ENCODE data around the gene PLCH1.

The PLCH1 gene

GRCh38 chr3:155742349-155742965 is 2.4 kb downstream of the PLCH1 start:
- no peak overlapping the region for H3K4me2 ChIP-seq (ENCODE audit: insufficient read depth, low read length)
- TF ChIP-seq, protein P1, sequence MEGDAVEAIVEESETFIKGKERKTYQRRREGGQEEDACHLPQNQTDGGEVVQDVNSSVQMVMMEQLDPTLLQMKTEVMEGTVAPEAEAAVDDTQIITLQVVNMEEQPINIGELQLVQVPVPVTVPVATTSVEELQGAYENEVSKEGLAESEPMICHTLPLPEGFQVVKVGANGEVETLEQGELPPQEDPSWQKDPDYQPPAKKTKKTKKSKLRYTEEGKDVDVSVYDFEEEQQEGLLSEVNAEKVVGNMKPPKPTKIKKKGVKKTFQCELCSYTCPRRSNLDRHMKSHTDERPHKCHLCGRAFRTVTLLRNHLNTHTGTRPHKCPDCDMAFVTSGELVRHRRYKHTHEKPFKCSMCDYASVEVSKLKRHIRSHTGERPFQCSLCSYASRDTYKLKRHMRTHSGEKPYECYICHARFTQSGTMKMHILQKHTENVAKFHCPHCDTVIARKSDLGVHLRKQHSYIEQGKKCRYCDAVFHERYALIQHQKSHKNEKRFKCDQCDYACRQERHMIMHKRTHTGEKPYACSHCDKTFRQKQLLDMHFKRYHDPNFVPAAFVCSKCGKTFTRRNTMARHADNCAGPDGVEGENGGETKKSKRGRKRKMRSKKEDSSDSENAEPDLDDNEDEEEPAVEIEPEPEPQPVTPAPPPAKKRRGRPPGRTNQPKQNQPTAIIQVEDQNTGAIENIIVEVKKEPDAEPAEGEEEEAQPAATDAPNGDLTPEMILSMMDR (IDR thresholded peaks at IDR 0.05; ENCODE audit: borderline replicate concordance, extremely low read depth, low read length, poor library complexity, severe bottlenecking): no peak
- TF ChIP-seq EZH2 (IDR thresholded peaks at IDR 0.05; ENCODE audit: borderline replicate concordance, low read depth, low read length, severe bottlenecking): no peak
- DNase-seq (no peak), ATAC-seq (ENCODE audit: insufficient read depth, low read depth) (no peak)
- no peaks in the 10 kb centered on the region for H3K36me3 ChIP-seq (ENCODE audit: insufficient read depth, low read length)
- H3K9me3 ChIP-seq (ENCODE audit: insufficient read depth, low read length, severe bottlenecking): no peaks in the 10 kb centered on the region
- no peak overlapping the region for H3K4me3 ChIP-seq (ENCODE audit: low read depth in 1 of 2, low read length in 2 of 2)
- peaks cover 18% of the 10 kb centered on the region for H3K4me1 ChIP-seq (ENCODE audit: insufficient read depth, low read length)
- peaks cover 27% of the 10 kb centered on the region for H3K27me3 ChIP-seq (ENCODE audit: insufficient read depth, low read length, poor library complexity)
- no peak overlapping the region for H3K27ac ChIP-seq (ENCODE audit: low read length)
- no peak overlapping the region for H3K9ac ChIP-seq (ENCODE audit: low read depth, low read length)
- no peak overlapping the region for H2AFZ ChIP-seq (ENCODE audit: low read depth, low read length)
- H4K20me1 ChIP-seq (ENCODE audit: insufficient read depth, low read length): no peaks in the 10 kb centered on the region
- H3K79me2 ChIP-seq (ENCODE audit: insufficient read depth, low read length): no peaks in the 10 kb centered on the region

GRCh38 chr3:155741603-155742002 is 3.3 kb downstream of the PLCH1 start:
- ATAC-seq (ENCODE audit: insufficient read depth, low read depth) (no peak), DNase-seq (no peak)
- H3K36me3 ChIP-seq (ENCODE audit: insufficient read depth, low read length): no peaks in the 10 kb centered on the region
- no peak overlapping the region for H3K4me2 ChIP-seq (ENCODE audit: insufficient read depth, low read length)
- H3K4me3 ChIP-seq (ENCODE audit: low read depth in 1 of 2, low read length in 2 of 2): no peak overlapping the region
- H3K9ac ChIP-seq (ENCODE audit: low read depth, low read length): no peak overlapping the region
- TF ChIP-seq, protein P1 (IDR thresholded peaks at IDR 0.05; ENCODE audit: borderline replicate concordance, extremely low read depth, low read length, poor library complexity, severe bottlenecking): no peak
- TF ChIP-seq EZH2 (IDR thresholded peaks at IDR 0.05; ENCODE audit: borderline replicate concordance, low read depth, low read length, severe bottlenecking): no peak
- peaks cover 27% of the 10 kb centered on the region for H3K27me3 ChIP-seq (ENCODE audit: insufficient read depth, low read length, poor library complexity)
- peaks cover 18% of the 10 kb centered on the region for H3K4me1 ChIP-seq (ENCODE audit: insufficient read depth, low read length)
- no peaks in the 10 kb centered on the region for H3K9me3 ChIP-seq (ENCODE audit: insufficient read depth, low read length, severe bottlenecking)
- no peak overlapping the region for H2AFZ ChIP-seq (ENCODE audit: low read depth, low read length)
- H4K20me1 ChIP-seq (ENCODE audit: insufficient read depth, low read length): no peaks in the 10 kb centered on the region
- H3K27ac ChIP-seq (ENCODE audit: low read length): no peak overlapping the region
- H3K79me2 ChIP-seq (ENCODE audit: insufficient read depth, low read length): no peaks in the 10 kb centered on the region

DNA sequence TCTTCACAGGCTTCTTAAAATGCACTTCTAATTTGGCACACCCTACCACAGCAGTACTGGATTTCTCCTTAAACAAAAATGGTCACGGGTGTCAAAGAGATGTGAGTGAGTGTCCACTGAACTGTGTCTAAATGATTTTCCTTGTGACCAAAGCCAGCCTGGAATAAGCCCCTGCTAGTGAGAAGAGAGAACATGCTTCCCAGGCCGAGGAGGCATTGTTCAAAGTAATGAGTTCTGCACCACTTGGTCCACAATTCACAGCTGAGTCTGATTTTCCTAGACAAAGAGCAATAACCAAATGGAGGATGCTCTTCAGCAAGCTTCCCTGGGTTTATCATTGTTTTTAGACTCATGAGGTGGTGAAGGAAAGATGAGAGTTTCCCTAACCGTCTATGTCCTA is 3.8 kb downstream of the PLCH1 start:
- Histone ChIP-seq H3K4me1 (ENCODE audit: insufficient read depth, low read length) (peaks cover 18% of the 10 kb centered on the region), H3K27me3 (ENCODE audit: insufficient read depth, low read length, poor library complexity) (peaks cover 27% of the 10 kb centered on the region), H3K4me2 (ENCODE audit: insufficient read depth, low read length) (no peak overlapping the region), H4K20me1 (ENCODE audit: insufficient read depth, low read length) (no peaks in the 10 kb centered on the region), H3K36me3 (ENCODE audit: insufficient read depth, low read length) (no peaks in the 10 kb centered on the region), H3K4me3 (ENCODE audit: low read depth in 1 of 2, low read length in 2 of 2) (no peak overlapping the region), H2AFZ (ENCODE audit: low read depth, low read length) (no peak overlapping the region), H3K79me2 (ENCODE audit: insufficient read depth, low read length) (no peaks in the 10 kb centered on the region), H3K27ac (ENCODE audit: low read length) (no peak overlapping the region), H3K9ac (ENCODE audit: low read depth, low read length) (no peak overlapping the region), H3K9me3 (ENCODE audit: insufficient read depth, low read length, severe bottlenecking) (no peaks in the 10 kb centered on the region)
- no peak for ATAC-seq (ENCODE audit: insufficient read depth, low read depth)
- DNase-seq: no peak
- TF ChIP-seq EZH2 (IDR thresholded peaks at IDR 0.05; ENCODE audit: borderline replicate concordance, low read depth, low read length, severe bottlenecking): no peak
- TF ChIP-seq, protein P1 (IDR thresholded peaks at IDR 0.05; ENCODE audit: borderline replicate concordance, extremely low read depth, low read length, poor library complexity, severe bottlenecking): no peak

Measured in DND-41 (cell line).